Thyroid gland (tissue), 4 donors: ENCODE measurements around the gene USP1.

ENCODE experiments used
- CTCF ChIP-seq, 6 experiments: fragments of 200-600 bp in 3 of 6; fragments of 450-650 bp in 3 of 6; sonication (generic) in 3 of 6; IDR thresholded peaks; one replicate each; pipeline ENCODE4 v1.5.1; 2016 to 2019; ENCODE audit warnings: antibody characterized with exemption in 6 of 6, mild to moderate bottlenecking in 2 of 6, inconsistent platforms in 1 of 6, moderate library complexity in 1 of 6
- POLR2A ChIP-seq, 2 donors: fragments of 450-650 bp; IDR thresholded peaks; one replicate each; pipeline ENCODE4 v1.6.1; 2017; ENCODE audit warnings: antibody characterized with exemption in 2 of 2, mild to moderate bottlenecking in 2 of 2, moderate library complexity in 1 of 2

DNA sequence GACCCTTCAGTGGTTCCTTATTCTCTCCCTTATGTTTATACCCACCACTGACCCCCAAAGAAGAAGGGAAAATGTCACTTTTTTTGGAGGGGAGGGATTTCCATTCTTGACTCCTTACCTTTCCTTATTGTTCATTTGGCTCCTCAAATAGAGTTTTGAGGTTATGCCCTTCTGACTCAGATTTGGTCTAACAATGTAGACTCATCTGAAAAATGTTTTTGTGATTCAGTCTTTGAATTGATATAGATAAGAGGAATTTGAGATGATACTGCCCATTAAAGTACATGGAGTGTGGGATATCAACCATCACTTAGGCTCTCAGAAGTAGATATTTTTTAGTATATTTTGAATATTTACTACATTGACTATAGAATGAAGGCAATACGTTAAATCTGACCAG is 16.1 kb downstream of the USP1 start:
- TF ChIP-seq POLR2A (IDR thresholded peaks at IDR 0.05) (no peak), CTCF (IDR thresholded peaks at IDR 0.05) (no peak)
